CD4-positive, alpha-beta T cell treated with Interleukin-17A for 4 hours (primary cell): ENCODE results near the gene CNOT6L.
"Not testable (repeated sequence)": the region's sequence is repeated elsewhere in the genome, so short reads cannot be mapped to it uniquely, and the experiment has no call there.

Experiments
- DNase-seq: peaks from one replicate; pipeline ENCODE4 v3.0.0-alpha.2; 2020; ENCODE audit warnings: mixed read lengths

Gene CNOT6L

DNA sequence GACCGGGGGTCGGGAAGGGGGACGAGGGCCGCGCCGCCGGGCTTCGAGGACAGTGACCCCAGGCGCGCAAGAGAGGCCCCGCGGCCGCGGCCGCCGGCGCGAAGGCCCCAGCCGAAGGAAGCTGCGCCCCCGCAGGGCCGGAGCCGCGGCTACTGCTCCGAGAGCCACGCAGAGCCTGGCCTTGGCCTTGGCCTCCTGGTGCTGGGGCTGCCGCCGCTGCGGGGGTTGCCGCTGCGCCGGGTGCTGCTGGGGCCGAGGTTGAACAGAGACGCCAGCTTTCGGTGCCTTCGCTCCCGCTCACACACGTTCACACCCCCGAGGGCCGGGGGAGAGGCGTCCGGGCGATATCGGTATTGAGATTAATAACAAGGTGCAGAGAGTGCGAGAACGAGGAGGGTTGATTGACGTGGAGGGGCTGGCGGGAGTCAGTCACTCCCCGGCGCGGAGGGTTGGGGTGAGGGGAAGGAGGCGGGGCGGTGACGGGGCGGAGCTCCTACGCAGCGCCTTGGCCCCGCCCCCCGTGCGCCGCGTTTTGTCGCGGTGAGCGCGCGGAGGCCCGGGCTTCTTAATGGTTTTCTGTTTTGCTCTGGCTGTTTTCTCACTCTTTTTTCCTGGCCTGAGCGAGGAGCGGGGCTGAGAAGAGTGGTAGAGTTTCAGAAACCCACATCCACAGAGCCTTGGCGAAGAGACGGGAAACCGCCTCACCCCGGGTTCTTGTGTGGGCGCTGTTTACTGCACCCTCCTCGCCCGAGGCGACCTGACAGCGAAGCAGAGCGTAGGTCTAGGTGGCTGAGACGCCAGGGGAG is 878 bp upstream of the CNOT6L start:
- peak; percentile 96 for DNase-seq

DNA sequence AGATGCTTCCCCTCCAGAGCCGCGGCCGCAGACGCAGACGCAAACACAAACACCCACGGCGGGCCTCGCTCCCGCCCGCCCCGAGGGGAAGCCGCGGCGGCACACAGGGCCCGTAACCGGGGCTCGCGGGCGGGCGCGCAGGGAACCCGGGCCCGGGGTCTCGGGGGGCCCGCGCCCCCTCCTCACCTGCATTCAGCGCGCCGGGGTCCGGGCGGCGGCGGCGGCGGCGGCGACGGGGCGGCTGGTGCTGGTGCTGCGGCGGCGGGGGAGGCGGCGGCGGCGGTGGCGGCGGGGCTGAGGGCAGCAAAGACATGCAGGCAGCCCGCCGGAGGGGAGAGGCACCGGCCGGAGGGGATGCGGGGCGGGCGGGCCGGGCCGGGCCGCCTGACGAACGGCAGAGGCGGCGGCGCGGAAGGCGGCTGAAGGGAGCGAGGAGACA is 255 bp upstream of the CNOT6L start:
- DNase-seq = no peak

GRCh38 chr4:77818073-77818601 is 1.0 kb downstream of the CNOT6L start:
- DNase-seq = peak; percentile 64

DNA sequence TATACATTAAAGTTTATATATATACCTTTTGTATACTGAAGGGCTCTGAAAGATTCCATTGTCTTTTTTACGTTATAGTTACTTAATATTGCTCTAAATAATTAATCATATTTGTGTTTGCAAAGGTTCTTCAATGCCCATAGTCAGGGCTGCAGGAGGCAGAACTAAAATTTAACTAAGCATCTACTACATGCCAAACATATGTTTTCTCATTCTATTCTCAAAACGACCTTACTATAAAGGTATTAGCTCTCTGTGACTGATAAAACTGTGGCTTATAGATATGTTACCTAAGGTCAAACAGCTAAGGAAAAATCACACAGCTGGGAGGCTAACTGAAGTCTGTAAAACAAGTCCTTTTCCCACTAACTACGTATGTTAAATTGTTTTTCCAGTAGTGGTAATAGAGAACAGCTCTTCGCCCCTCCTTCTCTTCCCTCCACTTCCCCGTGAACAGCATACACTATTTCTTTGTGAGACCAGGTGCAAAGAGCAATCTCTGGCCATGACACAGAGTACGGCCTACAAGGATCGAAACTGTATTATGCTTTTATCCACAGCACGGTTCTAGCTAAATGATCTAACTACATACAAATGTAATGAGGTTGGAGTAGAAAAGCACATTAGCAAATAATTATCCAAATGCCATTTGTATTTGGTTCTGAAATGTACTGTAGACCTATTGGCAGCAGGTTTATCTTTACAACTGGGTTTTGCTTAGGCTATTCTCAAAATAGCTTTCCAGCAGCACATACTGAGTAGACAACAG is 1.7 kb downstream of the CNOT6L start:
- no peak for DNase-seq

DNA sequence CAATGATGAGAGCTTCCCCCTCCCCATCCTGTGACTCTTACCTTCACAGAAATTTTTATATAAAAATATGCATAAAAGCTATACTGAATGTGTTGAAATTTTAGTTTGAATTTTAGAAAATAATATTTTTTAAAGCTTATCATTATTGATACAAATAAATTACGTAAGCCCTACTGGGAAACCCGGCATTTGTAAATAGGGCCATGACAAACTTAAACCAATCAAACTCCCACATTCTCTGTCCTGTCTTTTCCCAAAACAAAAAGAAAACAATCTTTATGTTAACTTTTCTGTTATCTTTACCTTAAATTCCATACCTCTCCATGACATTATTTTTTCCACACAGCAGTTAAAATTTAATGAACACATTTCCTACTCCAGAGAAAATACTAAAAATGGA is 2.6 kb downstream of the CNOT6L start:
- no peak for DNase-seq

GRCh38 chr4:77815636-77816035 is 3.5 kb downstream of the CNOT6L start:
- DNase-seq = no peak

DNA sequence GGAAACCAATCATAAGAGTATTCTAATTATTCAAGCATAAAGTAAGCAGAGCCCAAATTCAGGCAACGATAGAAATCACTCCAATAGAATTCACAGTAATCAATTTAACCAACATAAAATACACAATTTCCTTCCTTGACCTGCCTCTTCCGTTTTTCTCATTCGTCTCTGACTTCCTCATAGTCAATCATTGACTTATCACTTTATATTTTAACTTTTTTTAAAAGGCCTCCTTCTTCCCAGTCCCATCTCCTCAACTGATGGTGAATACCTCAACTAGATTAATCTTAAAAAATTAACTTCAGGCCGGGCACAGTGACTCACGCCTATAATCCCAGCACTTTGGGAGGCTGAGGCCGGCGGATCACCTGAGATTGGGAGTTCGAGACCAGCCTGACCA is 13.3 kb downstream of the CNOT6L start:
- DNase-seq = no peak

- DNase-seq = no peak
Measured at GRCh38 chr4:77804471-77804870, 14.7 kb downstream of the CNOT6L start.

- no peak for DNase-seq
Measured at GRCh38 chr4:77802402-77802801, 16.8 kb downstream of the CNOT6L start.

DNA sequence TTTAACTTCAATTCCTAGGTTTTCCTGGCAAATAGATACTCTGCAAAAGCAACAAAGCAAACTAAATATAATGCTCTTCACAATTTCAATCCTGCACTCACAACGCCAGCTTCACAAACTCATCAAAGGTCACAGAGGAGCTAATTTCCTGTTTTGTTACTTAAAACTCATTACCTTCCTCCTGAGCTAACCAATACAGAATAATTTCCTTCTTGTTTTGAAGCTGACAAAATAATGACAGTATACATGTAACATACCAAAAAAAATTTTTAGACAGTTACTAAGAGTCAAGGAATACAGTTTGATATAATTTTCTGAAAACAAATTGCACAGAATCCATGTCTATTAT is 17.9 kb downstream of the CNOT6L start:
- peak; percentile 36 for DNase-seq

- no peak for DNase-seq
Measured at GRCh38 chr4:77800483-77801259, 18.5 kb downstream of the CNOT6L start.

GRCh38 chr4:77800077-77800476 is 19.1 kb downstream of the CNOT6L start:
- no peak for DNase-seq

DNA sequence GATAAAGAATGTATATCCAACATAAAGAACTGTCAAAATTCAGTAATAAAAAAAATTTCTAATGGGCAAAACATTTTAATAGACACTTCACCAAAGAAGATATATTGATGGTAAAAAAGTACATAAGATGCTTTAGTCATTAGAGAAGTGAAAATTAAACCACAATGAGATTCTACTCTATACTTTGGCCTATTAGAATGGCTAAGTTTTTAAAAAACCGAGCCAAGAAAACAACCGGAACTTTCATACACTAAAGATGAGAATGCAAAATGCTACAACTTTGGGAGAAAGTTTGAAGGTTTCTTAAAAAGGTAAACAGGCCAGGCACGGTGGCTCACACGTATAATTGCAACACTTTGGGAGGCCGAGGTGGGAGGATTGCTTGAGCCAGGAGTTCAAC is 20.8 kb downstream of the CNOT6L start:
- no peak for DNase-seq

GRCh38 chr4:77797239-77797638 is 21.9 kb downstream of the CNOT6L start:
- DNase-seq = no peak

DNA sequence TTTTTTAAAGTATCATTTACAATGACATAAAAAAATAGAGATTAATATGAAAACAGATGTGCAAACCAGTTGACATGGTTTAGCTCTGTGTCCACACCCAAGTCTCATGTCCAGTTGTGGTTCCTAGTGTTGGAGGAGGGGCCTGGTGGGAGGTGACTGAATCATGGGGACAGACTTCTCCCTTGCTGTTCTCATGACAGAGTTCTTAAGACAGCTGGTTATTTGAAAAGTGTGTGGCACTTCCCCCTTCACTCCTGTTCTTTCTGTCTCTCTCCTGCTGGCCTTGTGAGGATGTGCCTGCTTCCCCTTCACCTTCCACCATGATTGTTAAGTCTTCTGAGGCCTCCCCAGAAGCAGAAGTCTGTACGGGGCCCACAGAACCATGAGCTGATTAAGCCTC is 23.8 kb downstream of the CNOT6L start:
- no peak for DNase-seq

DNA sequence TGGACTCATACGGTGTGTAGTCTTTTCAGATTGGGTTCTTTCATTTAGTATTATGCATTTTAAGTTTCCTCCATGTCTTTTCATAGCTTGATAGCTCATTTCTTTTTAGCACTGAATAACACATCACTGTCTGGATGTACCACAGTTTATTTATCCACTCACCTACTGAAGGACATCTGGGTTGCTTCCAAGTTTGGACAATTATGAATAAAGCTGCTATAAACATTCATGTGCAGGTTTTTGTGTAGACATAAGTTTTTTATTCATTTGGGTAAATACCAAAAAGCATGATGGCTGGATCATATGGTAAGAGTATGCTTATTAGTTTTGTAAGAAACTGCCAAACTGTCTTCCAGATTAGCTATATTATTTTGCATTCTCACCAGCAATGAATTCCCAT is 29.0 kb downstream of the CNOT6L start:
- DNase-seq = no peak

DNA sequence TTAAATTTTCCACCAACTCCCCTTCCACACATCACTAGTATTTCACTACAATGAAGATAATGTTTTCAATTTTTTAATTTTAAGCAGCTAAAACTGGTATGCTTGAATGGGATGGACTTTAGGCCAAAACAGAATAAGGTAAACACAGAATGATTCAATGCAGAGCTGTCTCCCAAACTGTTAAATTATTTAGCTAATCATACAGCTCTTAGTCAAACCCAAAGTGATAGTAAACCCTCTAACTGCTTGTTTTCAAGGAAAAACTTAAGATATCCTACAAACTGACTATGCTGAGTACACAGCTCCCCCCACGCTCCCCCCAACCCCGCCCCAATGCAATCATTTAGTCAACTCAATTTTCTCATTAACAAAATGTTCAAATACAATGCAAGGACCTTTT is 30.2 kb downstream of the CNOT6L start:
- no peak for DNase-seq

DNA sequence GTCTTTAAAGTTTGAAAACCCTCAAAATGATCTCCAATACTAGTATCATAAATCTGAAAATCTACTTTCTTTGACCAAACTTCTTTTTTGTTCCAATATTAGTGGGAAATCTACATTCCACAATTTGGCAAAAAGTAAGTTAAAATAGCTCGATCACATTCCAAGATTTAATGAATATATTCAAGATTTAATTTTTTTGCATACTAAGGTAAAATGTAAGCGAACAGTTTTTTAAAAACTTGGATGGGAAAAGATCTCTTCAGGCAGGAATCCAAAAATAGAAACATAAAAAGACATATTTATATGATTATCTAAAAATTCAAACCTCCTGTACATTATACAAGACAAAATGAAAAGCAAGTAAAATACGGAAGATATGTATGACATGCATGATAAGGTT is 31.2 kb downstream of the CNOT6L start:
- DNase-seq = no peak

GRCh38 chr4:77785669-77786068 is 33.5 kb downstream of the CNOT6L start:
- DNase-seq = no peak

GRCh38 chr4:77783895-77784294 is 35.3 kb downstream of the CNOT6L start:
- no peak for DNase-seq

DNA sequence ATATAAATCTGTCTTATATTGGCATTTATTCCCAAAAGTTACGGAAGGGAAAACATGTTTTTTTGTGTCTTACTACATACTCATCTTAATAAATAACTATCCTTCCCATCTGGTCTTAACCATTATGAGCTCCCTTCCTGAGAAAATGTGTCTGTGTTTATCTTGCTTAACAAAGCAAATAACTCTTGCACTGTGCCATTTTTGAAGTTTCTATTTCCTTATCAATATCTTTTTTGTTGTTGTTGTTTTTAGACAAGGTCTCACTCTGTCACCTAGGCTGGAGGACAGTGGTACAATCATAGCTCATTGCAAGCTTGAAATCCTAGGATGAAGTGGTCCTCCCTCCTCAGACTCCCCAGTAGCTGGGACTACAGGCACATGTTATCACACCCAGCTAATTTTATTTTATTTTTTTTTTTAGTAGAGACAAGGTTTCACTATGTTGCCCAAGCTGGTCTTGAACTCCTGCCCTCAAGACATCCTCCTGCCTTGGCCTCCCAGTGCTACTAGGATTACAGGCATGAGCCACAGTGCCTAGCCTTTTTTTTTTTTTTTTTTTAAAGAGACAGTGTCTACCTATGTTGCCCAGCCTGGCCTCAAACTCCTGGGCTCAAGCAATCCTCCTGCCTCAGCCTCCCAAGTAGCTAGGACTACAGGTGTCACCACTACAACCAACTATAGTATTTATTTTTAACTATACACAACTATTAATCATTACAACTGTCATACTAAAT is 36.9 kb downstream of the CNOT6L start:
- no peak for DNase-seq

GRCh38 chr4:77780762-77781161 is 38.4 kb downstream of the CNOT6L start:
- DNase-seq = not testable (repeated sequence)
